Left ventricle myocardium inferior (tissue), 1 donor: ENCODE results near the gene ABHD17A. TPM values are rescaled to one million over a fixed set of nuclear protein-coding genes. Genes with fewer than 3 reads are reported as not detected.

Experiments used
- DNase-seq: peaks from one replicate; pipeline ENCODE4 v3.0.0-alpha.2; 2020
- H3K27ac ChIP-seq: fragments of 200-600 bp; replicated peaks from 2 replicates; pipeline ENCODE4 v1.8.0; 2021
- H3K27me3 ChIP-seq: fragments of 200-600 bp; 2 replicates; pipeline ENCODE4 v1.8.0; 2021; ENCODE audit warnings: low read depth
- H3K36me3 ChIP-seq: fragments of 200-600 bp; 2 replicates; pipeline ENCODE4 v1.8.0; 2021
- H3K4me1 ChIP-seq: fragments of 200-600 bp; 2 replicates; pipeline ENCODE4 v1.8.0; 2021
- H3K4me3 ChIP-seq: fragments of 200-600 bp; 2 replicates; pipeline ENCODE4 v1.8.0; 2021; ENCODE audit warnings: mild to moderate bottlenecking, moderate library complexity
- H3K9me3 ChIP-seq: fragments of 200-600 bp; replicated peaks from 2 replicates; pipeline ENCODE4 v1.8.0; 2021
- CTCF ChIP-seq: fragments of 200-600 bp; IDR thresholded peaks from 2 replicates; pipeline ENCODE4 v1.8.0; 2021; ENCODE audit warnings: antibody characterized with exemption, mild to moderate bottlenecking, borderline replicate concordance
- intact Hi-C: fragments of 100-400 bp; cut with micrococcal nuclease; formaldehyde crosslinking; loops from one replicate; pipeline ENCODE4 v1.11.0; 2022
- total RNA-seq: library from RNA; stranded (reverse); fragmentation: NEBNext Ultra II Directional; extraction: Animal tissue kit (Norgen Biotek cat#: 25700); gene quantifications from one replicate; pipeline ENCODE4 v1.2.1, GENCODE V29; 2021
- donor health status: DM: no; HTN: yes; CAD: no; lungs with severe emphysema.

The ABHD17A gene
- total RNA-seq, 1 donor from 2014 or later = 55.6 TPM

GRCh38 chr19:1868971-1869370 is 16.3 kb downstream of the ABHD17A start:
- no peaks in the 10 kb centered on the region for H3K9me3 ChIP-seq
- intact Hi-C loops = no loop called here
- H3K36me3 ChIP-seq = peaks cover 3% of the 10 kb centered on the region
- no peak for DNase-seq
- H3K4me1 ChIP-seq = peaks cover 38% of the 10 kb centered on the region
- H3K27ac ChIP-seq = no peak overlapping the region
- no peaks in the 10 kb centered on the region for H3K27me3 ChIP-seq
- H3K4me3 ChIP-seq = no peak overlapping the region
- TF ChIP-seq CTCF = no peak

GRCh38 chr19:1867349-1867724 is 18.0 kb downstream of the ABHD17A start:
- H3K9me3 ChIP-seq = no peaks in the 10 kb centered on the region
- peaks cover 24% of the 10 kb centered on the region for H3K4me1 ChIP-seq
- no peak overlapping the region for H3K27ac ChIP-seq
- intact Hi-C loops = no loop called here
- no peak overlapping the region for H3K4me3 ChIP-seq
- DNase-seq = no peak
- no peaks in the 10 kb centered on the region for H3K27me3 ChIP-seq
- TF ChIP-seq CTCF = no peak
- no peaks in the 10 kb centered on the region for H3K36me3 ChIP-seq

DNA sequence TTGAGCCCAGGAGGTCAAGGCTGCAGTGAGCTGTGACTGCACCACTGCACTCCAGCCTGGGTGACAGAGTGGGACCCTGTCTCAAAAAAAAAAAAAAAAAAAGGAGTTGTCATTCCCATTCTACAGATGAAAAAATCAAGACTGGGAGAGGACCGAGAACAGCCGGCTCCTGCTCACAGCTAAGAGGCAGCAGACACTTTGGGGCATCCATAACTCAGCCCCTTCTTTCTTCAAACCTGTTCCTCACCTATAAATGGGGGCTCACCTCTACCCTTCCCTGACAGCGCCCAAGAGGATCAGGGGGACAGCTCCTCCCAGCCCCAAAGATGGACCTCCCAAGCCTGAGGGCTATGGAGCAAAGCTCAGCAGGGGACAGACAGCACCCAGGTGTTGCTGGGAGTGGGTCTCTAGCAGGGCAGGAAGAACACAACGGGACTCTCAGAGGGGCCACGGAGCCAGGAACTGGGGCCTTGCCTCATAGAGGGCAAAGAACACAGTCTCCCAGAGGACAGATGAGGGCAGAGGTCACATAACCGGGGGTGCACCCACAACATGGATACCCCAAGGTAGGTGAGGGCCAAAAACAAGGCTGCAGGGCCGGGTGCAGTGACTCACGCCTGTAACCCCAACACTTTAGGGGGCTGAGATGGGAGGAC is 18.5 kb downstream of the ABHD17A start:
- TF ChIP-seq CTCF = no peak
- Histone ChIP-seq H3K9me3 (no peaks in the 10 kb centered on the region), H3K27me3 (no peaks in the 10 kb centered on the region), H3K4me1 (peaks cover 24% of the 10 kb centered on the region), H3K4me3 (no peak overlapping the region), H3K27ac (no peak overlapping the region), H3K36me3 (no peaks in the 10 kb centered on the region)
- intact Hi-C loops = no loop called here
- DNase-seq = no peak

DNA sequence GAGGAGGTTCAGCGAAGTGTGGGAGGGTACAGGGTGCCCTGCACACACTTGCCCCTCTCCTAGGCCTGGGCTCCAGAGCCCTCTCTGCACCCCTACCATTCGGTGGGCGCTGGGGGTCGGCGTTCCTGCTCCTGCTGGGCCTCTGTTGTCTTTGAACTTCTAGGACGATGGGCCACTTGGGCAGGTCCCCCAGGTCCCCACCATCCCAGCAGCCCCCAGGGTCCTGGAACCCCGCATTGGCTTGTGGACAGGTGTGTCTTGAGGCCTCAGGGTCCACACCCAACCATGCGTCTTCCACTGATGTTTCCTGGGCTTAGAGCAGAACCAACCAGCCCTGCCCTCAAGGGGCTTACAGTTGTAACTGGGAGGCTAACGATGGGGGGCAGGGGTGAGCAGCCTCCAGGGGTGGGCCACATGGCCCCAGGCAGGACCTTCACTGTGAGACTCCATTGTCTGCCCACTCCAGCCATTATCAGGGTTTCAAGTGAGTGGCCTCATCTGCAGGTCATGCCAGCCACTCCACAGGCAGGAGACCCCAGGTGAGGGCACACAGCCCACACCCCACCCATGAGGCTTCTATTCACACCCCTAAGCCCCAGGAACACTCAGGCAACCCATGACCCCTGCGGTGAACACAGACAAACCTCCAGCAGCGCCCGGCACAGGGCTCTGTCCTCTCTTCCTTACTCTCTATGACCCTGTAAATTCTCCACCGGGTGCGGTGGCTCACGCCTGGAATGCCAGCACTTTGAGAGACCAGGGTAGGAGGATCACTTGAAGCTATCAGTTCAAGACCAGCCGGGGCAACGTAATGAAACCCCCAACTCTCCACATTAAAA is 19.9 kb downstream of the ABHD17A start:
- Histone ChIP-seq H3K27ac (peak overlapping the region; percentile 95), H3K4me3 (peak overlapping the region; percentile 96), H3K36me3 (no peaks in the 10 kb centered on the region), H3K9me3 (no peaks in the 10 kb centered on the region), H3K27me3 (no peaks in the 10 kb centered on the region), H3K4me1 (peaks cover 35% of the 10 kb centered on the region)
- DNase-seq = no peak
- no peak for TF ChIP-seq CTCF
- intact Hi-C loops = no loop called here

DNA sequence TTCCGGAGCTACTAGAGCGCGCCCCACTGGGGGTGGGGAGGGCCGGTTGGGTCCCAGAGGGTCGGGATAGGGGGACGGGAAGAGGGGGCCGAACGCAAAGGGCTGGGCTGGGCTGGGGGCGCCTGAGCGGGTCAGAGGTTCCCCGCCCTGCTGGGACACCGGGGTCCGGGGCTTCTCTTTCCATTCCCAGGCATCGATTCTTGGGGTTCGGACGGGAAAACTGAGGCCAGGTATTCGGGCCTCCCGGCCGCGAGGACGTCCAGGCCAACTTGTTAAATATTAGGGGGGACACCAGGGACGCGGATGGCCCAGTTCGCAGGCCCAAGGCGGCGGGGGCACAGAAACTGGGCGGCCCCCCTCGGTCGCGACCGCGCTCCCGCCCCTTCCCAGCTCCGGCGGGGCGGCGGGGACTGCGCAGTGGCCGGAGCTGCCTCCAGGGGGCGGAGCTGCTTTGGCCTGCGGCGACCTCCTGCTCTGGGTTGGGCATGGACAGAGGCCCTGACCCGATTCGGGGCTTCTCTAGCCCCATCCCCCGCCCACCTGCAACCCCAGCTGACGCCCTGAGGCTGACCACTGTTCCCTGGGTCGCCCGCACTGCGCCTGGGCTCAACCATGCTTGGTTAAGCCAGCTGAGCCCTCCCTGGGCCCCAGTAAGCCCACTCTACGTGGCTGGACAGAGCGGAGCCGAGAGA is 20.7 kb downstream of the ABHD17A start:
- no peaks in the 10 kb centered on the region for H3K27me3 ChIP-seq
- intact Hi-C loops = no loop called here

More for the DNA sequence above, 20.7 kb downstream of the ABHD17A start:
- H3K4me1 ChIP-seq = peaks cover 43% of the 10 kb centered on the region
- H3K4me3 ChIP-seq = peak overlapping the region; percentile 96
- peak; percentile 75 for DNase-seq
- peak overlapping the region; percentile 95 for H3K27ac ChIP-seq
- TF ChIP-seq CTCF = peak; percentile 89
- no peaks in the 10 kb centered on the region for H3K36me3 ChIP-seq
- H3K9me3 ChIP-seq = no peaks in the 10 kb centered on the region
